Hepatic stellate cell (primary cell): ENCODE measurements around the gene ANKUB1.
A peak's percentile ranks its signal among the peaks of the same experiment; 100 is the strongest.
"Not testable (repeated sequence)": the region's sequence is repeated elsewhere in the genome, so short reads cannot be mapped to it uniquely, and the experiment has no call there.

Source experiments
- DNase-seq: peaks from one replicate; pipeline ENCODE4 v3.0.0; 2011; ENCODE audit warnings: low spot score

ANKUB1 gene, protein sequence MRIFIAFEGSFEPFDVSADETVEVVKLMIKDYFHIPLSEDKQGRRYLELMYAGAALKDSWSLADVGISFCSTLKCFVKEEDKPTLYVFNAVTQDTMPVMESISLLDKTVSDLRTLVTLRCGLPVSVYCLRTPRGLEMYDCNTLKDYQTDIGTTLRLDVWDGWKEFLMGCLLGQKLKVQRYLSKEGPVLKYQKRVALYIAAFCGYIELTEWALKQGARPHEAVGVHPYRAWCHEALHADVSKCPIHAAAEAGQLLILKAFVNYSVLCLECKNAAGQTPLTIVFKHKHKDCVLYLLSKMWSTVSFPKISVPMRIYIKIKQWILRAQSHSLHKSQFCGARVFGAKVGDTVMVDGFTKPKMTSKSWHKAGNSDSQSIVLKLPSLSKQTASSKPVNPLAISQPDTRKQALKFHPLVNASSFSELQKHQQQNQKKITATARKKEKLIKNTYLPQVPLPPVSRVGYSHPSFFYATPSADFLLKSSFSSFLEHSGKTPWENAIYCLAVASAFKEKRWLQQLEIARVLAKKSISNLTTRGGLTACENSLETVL

DNA sequence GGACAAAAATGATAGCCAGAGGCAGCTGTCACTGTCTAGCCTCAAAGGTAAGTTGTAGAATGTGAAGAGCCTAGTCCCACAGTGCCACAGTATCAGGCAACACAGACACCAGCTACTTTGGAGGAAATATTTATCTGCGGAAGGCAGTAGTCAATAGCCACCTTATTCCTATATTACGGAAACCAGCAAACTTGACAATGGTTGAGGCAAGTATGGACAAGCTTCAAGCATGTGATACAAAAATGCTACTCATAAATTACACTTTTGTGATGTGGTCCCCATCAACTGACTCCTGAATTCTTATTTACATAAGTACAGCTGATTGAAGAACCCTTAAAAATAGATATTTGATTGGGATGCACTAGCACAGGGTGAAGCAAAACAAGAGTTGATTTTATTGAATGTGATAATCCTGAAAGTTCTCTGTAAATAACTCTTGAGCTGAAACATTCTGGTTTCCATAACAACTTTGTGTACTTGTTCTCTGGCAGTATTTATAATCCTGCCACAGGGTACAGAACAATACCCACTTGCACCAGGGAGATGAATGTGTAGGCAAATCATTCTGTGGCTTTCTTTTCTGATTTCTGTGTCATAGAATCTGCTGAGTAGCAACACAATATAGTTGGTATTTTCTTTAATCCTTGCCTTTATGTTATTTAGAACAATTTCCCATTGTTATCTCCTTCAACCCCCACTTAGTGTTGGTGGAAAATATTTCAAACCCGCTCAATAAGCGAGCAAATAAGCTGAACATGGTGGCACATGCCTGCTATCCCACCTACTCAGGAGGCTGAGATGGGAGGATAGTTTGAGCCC lies at the start of gene ANKUB1:
ANKUB1 (minus strand) TSS at position 103 of the 819 bp plus-strand sequence. CDS start 188 bp downstream, outside the sequence.
- DNase-seq, result no peak

DNA sequence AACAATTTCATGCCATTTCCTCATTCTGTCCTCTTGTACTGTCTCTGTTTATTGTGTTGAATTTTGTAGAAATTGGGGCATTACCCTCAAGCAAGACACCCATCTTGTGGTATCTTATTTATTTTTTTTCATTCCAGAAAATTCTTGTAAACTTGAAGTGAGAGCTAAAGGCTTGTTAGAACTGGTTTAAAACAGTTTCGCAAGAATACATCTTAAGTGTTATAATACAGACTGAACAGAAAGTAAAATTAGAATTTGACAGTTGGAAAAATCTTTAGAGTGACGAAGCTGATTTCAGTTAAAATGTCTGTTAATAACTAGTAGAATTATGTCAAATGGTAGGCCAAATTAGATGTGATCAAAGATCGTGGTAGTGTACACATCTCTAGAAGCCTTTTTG lies 47.5 kb upstream of the ANKUB1 start:
- no peak for DNase-seq

DNA sequence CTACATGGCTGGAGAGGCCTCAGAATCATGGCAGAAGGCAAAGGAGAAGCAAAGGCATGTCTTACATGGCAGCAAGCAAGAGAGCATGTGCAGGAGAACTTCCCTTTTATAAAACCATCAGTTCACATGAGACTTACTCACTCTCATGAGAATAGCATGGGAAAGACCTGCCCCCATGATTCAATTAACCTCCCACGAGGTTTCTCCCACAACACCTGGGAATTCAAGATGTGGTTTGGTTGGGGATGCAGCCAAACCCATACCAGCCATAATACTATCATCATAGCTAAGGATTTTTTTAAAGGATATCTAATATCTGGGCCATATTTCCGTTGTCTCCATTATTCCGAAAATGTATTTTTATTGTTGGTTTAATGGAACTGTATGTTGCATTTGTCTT lies 47.1 kb upstream of the ANKUB1 start:
- not testable (repeated sequence) for DNase-seq

DNA sequence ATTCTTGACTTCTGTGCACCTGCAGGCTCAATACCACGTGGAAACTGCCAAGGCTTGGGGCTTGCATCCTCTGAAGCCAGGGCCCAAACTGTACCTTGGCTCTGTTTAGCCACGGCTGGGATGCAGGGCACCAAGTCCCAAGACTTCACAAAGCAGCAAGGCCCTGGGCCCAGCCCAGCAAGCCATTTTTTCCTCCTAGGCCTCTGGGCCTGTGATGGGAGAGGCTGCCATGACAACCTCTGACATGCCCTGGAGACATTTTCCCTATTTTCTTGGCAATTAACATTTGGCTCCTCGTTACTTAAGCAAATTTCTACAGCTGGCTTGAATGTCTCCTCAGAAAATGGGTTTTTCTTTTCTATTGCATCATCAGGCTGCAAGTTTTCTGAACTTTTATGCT lies 46.1 kb upstream of the ANKUB1 start:
- not testable (repeated sequence) for DNase-seq

DNA sequence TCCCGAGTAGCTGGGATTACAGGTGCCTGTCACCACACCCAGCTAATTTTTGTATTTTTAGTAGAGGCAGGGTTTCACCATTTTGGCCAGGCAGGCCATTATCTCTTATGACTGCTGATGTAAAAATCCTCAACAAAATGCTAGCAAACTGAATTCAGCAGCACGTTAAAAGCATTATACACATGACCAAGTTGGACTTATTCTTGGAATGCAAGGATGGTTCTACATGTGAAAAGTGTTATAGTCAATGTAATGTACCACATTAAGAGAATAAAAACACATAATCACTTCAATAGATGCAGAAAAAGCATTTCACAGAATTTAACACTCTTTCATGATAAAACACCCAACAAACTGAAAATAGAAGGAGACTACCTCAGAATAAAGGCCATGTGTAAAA lies 40.9 kb upstream of the ANKUB1 start:
- no peak for DNase-seq

DNA sequence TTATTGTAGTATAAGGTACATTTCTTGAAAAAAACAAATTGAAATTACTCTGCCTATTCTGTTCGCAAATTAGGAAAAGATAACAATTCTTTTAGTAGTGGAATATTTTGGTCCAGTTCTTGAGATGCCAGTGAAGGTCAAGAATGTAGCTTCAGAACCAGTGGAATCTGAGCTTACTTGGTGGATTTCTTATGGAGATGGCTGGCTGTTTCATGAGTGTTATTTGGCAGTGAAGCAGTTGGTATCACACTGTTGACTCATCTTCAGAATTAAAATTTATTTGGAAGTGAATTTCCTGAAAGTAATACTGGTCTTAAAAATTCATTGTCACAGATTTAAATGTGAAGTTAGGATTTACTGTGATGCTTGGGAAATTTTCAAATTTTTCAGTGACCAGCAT lies 39.7 kb upstream of the ANKUB1 start:
- DNase-seq, result no peak

DNA sequence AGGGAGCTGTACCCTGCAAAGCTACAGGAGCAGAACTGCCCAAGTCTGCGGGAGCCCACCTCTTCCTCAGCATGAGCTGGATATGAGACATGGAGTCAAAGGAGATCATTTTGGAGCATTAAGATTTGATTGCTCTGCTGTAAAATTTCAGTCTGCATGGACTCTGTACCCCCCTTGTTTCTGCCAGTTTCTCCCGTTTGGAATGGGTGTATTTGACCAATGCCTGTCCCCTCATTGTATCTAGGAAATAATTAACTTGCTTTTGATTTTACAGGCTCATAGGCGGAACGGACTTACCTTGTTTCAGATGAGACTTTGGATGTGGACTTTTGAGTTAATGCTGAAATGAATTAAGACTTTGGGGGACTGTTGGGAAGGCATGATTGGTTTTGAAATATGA lies 39.0 kb upstream of the ANKUB1 start:
- DNase-seq, result no peak

DNA sequence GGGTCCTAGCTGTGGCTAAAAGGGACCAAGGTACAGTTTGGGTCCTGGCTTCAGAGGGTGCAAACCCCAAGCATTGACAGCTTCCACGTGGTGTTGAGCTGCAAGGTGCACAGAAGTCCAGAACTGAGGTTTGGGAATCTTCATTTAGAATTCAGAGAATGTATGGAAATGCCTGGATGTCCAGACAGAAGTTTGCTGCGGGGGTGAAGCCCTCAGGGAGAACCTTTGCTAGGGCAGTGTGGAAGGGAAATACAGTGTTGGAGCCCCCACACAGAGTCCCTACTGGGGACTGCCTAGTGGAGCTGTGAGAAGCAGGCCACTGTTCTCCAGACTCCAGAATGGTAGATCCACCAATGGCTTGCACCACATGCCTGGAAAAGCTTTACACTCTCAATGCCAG lies 38.5 kb upstream of the ANKUB1 start:
- no peak for DNase-seq

DNA sequence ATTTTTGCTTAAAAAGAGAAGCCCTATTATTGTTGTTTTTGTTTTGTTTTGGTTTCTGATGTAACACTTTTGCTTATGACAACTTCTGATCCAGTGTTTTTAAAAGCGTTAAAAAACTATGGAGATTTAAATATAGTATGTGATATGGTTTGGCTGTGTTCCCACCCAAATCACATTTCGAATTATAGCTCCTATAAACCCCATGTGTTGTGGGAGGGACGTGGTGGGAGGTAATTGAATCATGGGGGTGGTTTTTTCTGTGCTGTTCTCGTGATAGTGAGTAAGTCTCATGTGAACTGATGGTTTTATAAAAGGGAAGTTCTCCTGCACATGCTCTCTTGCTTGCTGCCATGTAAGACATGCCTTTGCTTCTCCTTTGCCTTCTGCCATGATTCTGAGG lies 37.3 kb upstream of the ANKUB1 start:
- not testable (repeated sequence) for DNase-seq

DNA sequence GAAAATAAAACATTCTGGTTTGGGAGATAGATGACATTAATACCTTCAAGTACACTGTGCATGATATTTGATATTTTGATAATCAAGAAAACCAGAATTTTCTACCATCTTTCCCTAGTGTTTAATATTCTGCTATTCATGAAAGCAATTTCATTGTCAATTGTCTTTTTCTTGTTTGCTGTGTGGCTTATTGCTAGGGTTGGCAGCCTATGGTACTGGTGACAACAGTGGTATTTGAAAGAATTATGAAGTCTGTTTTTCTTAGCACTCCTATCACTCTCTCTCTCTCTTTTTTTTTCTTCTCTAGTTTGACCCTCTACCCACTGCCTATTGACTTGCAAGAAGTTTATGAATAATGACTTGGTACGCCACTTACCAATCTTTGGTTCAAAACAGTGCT lies 36.0 kb upstream of the ANKUB1 start:
- no peak for DNase-seq

DNA sequence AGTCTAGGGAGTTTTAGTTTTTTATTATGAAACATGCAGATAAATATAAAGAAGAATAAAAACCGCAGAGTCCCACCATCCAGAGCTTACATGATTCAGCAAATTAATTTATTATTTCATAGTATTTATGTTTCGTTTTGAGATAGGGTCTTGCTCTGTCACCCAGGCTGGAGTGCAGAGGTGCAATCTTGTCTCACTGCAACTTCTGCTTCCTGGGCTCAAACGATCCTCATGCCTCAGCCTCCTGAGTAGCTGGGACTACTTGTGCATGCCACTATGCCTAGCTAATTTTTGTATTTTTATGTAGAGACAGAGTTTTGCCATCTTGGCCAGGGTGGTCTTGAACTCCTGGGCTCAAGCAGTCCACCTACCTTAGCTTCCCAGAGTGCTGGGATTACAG lies 34.3 kb upstream of the ANKUB1 start:
- DNase-seq, result no peak

DNA sequence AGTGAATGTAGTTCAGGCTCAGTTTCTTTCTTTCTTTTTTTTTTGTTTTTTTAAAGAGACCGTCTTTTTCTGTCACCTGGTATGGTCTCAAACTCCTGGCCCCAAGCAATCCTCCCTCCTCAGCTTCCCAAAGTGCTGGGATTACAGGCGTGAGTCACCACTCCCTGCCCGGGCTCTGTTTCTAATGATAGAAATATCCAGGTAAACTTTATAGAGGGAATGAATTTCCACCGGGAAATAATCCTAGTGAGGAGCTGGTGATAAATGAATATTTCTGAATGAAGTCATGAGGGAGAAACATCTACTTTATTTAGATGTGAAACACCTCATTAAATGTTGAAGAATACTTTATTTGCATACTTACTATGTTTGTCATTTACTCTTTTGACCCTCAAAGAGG lies 27.8 kb upstream of the ANKUB1 start:
- no peak for DNase-seq

DNA sequence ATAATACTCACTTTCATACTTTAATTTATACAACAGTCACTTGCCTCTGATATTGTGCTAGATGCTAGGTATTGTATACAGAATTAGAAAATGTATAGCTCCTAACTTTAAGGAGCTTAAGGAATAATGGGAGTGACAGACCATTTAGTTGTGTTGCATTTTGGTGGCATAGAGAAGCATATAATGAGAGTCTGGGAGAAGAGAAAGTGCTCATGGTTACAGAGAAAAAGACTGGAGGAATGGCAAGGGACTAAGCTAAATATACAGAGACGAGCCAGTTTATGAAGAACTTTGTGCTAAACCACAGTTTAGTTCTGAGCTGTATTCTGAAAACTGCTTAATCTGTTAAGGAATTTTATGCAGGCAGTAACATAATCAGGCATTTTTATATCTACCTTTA lies 27.1 kb upstream of the ANKUB1 start:
- no peak for DNase-seq

DNA sequence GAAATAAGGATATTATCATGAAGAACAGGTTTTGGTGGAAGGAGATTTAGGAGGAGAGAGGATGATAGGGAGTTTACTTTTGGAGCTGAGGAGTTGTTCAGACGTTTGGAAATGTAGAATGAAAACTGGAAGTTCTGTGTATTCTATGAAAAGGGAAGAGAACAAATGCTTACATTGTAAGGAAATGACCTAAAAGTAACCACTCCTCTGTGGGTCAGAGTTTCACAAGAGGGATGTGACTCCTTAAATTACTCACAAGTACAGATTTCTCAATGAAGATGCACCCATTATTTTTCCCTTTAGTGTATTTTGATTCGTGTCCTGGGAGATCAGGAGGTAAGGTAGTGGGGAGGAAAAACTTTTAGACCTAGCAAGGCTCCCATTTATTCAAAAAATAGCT lies 24.6 kb upstream of the ANKUB1 start:
- DNase-seq, result no peak

DNA sequence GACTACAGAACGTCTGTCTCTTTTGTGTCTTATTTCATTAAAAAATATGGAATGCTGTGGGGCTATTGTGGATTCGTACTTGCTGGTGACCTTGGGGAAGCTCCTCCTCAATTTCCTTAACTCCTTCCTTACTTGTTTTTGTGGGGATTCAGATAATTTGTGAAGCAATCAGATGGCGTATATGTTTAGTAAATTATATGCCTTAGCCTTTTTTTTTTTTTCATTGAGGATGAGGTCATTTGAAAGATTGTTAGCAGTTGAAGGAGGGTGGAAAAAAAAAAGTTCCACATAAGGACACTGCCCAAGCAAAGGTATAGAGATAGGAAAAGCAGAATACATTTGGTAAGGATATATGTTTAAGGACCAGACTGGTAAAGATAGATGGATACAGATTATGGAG lies 24.0 kb upstream of the ANKUB1 start:
- no peak for DNase-seq

DNA sequence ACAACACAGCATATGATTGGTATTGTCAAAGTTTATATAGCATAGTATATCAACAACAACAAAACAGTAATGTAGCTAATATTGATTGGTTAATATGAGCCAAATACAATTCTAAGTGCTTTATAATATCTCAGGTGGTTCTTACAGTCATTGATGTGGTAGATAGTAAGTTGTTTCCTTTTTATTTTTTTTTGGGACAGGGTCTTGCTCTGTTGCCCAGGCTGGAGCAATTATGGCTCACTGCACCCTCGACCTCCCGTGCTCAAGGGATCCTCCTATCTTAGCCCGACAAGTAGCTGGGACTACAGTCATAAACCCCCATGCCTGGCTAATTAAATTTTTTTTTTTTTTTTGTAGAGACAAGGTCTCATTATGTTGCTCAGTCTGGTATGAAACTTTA lies 23.4 kb upstream of the ANKUB1 start:
- no peak for DNase-seq

DNA sequence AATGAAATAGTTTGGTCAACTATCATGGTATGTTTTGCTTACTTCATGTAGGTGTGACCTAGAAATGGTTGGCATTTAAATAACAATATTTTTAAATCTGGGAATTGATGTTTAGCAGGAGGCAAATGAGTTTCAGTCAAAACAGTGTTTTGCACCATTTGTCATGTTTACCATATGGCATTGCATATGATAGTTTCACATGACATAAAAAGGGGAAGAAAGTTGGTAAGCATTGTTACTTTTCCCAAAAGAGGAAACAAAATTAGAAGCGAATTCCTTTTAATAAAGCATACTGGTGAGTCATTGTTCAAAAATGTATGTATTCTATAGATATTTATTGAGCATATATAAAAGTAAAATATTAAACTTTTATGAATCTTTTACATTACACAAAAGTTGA lies 23.0 kb upstream of the ANKUB1 start:
- DNase-seq, result no peak

DNA sequence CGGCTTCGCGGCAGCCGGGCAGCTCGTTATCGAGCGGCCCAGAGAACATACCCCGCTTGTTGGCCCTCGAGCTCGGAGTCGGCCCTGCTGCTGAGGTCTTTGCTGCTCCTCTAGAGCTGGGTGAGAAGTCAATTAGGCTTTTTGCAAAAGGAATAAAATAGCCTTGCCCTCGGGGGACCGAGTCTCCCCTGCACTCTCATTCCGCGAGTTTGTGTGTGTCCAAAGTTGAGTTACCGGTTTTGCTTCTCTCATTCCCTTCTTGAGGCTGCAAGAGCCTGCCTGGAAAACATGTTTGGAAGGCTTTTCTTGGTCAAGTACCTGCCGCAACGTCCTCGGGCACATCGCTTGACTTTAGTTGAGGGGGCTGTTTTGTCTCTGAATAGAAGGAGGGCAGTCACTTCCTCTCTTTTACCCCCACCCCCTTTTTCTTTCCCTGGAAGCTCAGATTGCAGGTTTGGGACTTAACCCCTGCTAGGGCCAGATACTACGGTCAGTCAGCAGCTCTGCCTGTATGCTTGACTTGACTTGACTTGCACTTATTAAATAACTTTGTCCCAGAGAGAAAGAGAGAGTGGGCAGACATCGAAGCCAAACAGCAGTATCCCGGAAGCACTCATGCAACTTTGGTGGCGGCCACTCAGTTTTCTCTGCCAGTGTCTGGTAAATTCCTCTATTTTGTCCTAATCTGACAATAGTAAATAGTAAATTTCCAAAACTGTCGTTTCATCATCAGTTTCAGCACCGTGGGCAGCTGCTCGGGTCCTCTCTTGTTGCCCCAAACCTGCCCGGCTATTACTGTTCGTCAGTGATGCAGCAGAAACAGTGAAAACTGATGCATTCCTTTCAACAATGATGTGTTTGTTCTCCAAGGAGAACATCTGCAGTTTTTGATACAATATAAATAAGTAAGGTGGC lies 21.3 kb upstream of the ANKUB1 start:
- DNase-seq, result peak; percentile 13

DNA sequence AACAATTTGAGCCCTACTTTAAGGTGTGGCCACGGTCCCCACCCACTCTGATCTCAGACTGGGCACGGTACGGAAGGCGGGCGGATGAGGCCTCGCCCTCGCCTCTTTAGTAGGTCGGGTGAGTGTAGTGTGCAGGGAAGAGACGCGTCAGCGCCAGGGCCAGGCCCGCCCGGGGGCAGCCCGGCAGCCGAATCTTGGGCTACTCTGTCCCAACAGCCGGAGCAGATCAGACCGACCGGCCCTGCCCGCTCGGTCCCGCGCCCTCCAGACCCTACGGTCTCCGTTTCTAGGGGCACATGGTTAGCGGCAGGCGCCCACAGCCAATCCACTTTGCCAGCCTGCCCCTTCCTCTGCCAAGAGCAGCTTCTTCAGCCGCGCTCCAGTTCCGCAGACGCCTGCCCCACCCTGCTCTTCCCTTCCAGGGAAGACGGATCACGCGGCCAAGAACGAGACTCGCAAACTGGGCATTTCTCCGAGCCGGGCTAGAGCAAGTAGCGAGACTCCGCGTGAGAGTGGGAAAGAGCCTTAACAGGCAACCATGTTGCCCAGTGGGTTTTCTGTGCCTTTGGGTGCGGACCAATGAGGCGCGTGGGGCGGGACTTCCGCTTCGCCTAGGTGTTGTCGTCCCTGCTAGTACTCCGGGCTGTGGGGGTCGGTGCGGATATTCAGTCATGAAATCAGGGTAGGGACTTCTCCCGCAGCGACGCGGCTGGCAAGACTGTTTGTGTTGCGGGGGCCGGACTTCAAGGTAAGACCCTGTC lies 20.4 kb upstream of the ANKUB1 start, which contains the start of gene RNF13:
RNF13 (plus strand) TSS at position 610 of the 761 bp plus-strand sequence. CDS start 32,812 bp downstream, outside the sequence.
- peak; percentile 92 for DNase-seq

DNA sequence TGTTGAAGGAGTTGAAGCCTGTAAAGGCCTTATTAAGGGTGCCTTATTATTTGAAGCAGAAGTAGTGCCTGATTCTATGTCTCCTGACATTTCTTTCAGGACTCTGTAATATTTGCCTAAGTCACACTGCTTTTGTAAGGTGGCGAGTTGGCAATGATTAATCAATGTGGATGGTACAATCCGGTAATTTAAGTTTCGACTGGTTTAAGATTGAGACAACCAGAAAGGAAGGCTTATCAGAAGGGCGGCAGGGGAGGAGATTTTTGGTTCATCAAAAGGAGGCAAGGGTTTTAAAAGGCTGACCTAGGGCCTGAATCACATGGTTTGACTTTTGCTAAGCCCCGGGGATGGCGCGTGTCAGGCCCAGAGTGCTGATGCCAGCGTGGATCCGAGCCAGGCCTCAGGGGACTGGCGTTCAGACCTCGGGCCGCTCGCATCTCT lies 19.8 kb upstream of the ANKUB1 start:
- no peak for DNase-seq

DNA sequence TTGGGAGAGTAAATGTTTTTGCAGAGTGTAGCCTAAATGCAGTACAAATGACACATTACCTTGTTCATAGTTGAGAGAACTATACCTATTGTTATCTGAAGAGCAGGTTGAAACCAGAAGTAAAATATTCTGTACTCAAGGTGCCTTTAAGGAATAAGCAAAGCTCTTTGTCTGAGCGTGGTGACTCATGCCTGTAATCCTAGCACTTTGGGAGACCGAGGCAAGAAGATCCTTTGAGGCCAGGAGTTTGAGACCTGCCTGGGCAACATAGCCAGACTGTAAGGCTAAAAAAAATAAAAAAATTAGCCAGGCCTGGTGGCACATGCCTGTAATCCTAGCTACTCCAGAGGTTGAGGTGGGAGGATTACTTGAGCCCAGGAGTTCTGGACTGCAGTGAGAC lies 18.5 kb upstream of the ANKUB1 start:
- DNase-seq, result no peak
